Parathyroid adenoma (tissue), 2 donors: ENCODE data around the gene TAOK1.

ENCODE experiments used
- H2AFZ ChIP-seq: fragments of 300-600 bp; sonication (generic); one replicate; pipeline ENCODE4 v1.7.0; 2017; ENCODE audit warnings: antibody characterized with exemption, mild to moderate bottlenecking
- H3K27ac ChIP-seq: fragments of 300-600 bp; sonication (generic); one replicate; pipeline ENCODE4 v1.7.0; 2017
- H3K27me3 ChIP-seq: fragments of 300-600 bp; sonication (generic); one replicate; pipeline ENCODE4 v1.7.0; 2017; ENCODE audit warnings: low read length; ENCODE audit not compliant: control insufficient read depth, insufficient read depth
- H3K36me3 ChIP-seq: fragments of 300-600 bp; sonication (generic); one replicate; pipeline ENCODE4 v1.7.0; 2017; ENCODE audit warnings: low read length; ENCODE audit not compliant: control insufficient read depth, insufficient read depth
- H3K4me1 ChIP-seq: fragments of 300-600 bp; sonication (generic); one replicate; pipeline ENCODE4 v1.7.0; 2017; ENCODE audit warnings: control low read depth
- H3K4me2 ChIP-seq: fragments of 300-600 bp; sonication (generic); one replicate; pipeline ENCODE4 v1.7.0; 2017; ENCODE audit warnings: low read length
- H3K4me3 ChIP-seq: fragments of 300-600 bp; sonication (generic); one replicate; pipeline ENCODE4 v1.7.0; 2017; ENCODE audit warnings: low read depth, low read length
- H3K79me2 ChIP-seq: fragments of 300-600 bp; sonication (generic); one replicate; pipeline ENCODE4 v1.7.0; 2017; ENCODE audit warnings: control low read depth
- H3K9ac ChIP-seq: fragments of 300-600 bp; sonication (generic); one replicate; pipeline ENCODE4 v1.7.0; 2017; ENCODE audit warnings: mild to moderate bottlenecking
- H3K9me3 ChIP-seq: fragments of 300-600 bp; sonication (generic); one replicate; pipeline ENCODE4 v1.7.0; 2017; ENCODE audit warnings: low read length; ENCODE audit not compliant: control insufficient read depth
- CTCF ChIP-seq: fragments of 300-600 bp; sonication (generic); IDR thresholded peaks from one replicate; pipeline ENCODE4 v1.7.0; 2017; ENCODE audit warnings: antibody characterized with exemption, mild to moderate bottlenecking
- donor health status: primary hyperparathyroidism.

TAOK1 gene

DNA sequence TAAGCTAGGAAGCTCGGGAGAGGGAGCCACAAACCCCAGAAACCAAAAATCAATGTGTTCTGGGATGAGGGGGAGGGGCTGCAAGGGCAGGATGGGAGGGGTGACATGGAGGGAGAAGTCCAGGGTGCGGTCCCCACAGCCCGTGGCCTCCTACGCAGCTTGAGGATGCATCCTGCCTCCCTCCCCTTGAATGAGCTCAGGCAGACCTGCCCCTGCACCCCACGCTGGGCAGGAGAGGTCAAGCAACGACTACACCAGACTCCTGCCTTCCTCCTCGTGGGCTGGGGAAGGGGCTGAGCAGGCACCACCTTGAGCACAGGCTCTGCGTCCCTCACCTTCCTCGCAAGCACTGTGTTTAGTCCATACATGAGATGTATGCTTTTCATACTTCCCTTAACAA lies 206.6 kb downstream of the TAOK1 start:
- TF ChIP-seq CTCF = no peak
- no peaks in the 10 kb centered on the region for H3K27me3 ChIP-seq
- no peak overlapping the region for H3K4me3 ChIP-seq
- no peaks in the 10 kb centered on the region for H3K79me2 ChIP-seq
- no peak overlapping the region for H3K9ac ChIP-seq
- H3K4me1 ChIP-seq = peaks cover 17% of the 10 kb centered on the region
- H3K9me3 ChIP-seq = no peaks in the 10 kb centered on the region
- no peaks in the 10 kb centered on the region for H3K36me3 ChIP-seq
- H3K27ac ChIP-seq = no peak overlapping the region
- H2AFZ ChIP-seq = no peak overlapping the region
- H3K4me2 ChIP-seq = no peak overlapping the region

GRCh38 chr17:29597361-29598172 lies 207.4 kb downstream of the TAOK1 start:
- no peak overlapping the region for H2AFZ ChIP-seq
- no peak for TF ChIP-seq CTCF
- H3K27ac ChIP-seq = no peak overlapping the region
- H3K9me3 ChIP-seq = no peaks in the 10 kb centered on the region
- H3K4me1 ChIP-seq = peaks cover 11% of the 10 kb centered on the region
- no peaks in the 10 kb centered on the region for H3K36me3 ChIP-seq
- H3K27me3 ChIP-seq = no peaks in the 10 kb centered on the region
- H3K79me2 ChIP-seq = no peaks in the 10 kb centered on the region
- H3K9ac ChIP-seq = no peak overlapping the region
- no peak overlapping the region for H3K4me3 ChIP-seq
- no peak overlapping the region for H3K4me2 ChIP-seq
